HepG2 (cell line): Measurements from ENCODE around the gene OR6C3. TPM values are rescaled to one million over a fixed set of nuclear protein-coding genes. Genes with fewer than 3 reads are reported as not detected.

ENCODE experiments used
- ATAC-seq: fragments of 200-7000 bp; cut with Tn5 transposase; 3 replicates; pipeline ENCODE4 v1.9.1; 2020; ENCODE audit warnings: mild to moderate bottlenecking, moderate library complexity
- BruUV-seq: library from RNA; stranded (reverse); fragments of 400-500 nt; replicated peaks from 2 replicates; lab custom pipeline; 2021; lab: Mats Ljungman, UMichigan
- CTCF ChIA-PET: fragments of 300-600 bp; formaldehyde crosslinking; extraction: SDS; loops from one replicate; lab custom pipeline; 2021; ENCODE audit warnings: low total read pairs, inconsistent platforms, low intra/inter-chr PET ratio; lab: Yijun Ruan, JAX
- POLR2A ChIA-PET: fragments of 350-600 bp; sonication (Branson Sonifier 250); formaldehyde crosslinking; loops from one replicate; lab custom pipeline; 2020; ENCODE audit warnings: antibody characterized with exemption, inconsistent platforms; lab: Yijun Ruan, JAX
- DNase-seq: peaks from one replicate; pipeline ENCODE4 v3.0.0-alpha.2; 2015; ENCODE audit warnings: low spot score
- FAIRE-seq: peaks from 3 replicates; lab custom pipeline; 2011; peaks lifted over from hg19 to GRCh38; lab: Jason Lieb, UNC
- H2AFZ ChIP-seq: one replicate; pipeline ENCODE4 v1.6.1; 2011; ENCODE audit warnings: low read length, inconsistent platforms
- H3K27ac ChIP-seq: fragments of 300-600 bp; 3 replicates; pipeline ENCODE4 v1.8.0; 2011; ENCODE audit warnings: mixed run types, mild to moderate bottlenecking, mixed read lengths, low read length, inconsistent platforms; ENCODE audit not compliant: insufficient read depth; ENCODE audit errors: extremely low read length
- H3K27me3 ChIP-seq, 2 experiments: fragments of 200-600 bp in 1 of 2; 2 replicates in 1 of 2; 3 replicates in 1 of 2; pipeline versions ENCODE4 v1.6.0 to v1.8.0; 2011; ENCODE audit warnings: low read length in 2 of 2, mild to moderate bottlenecking in 2 of 2, moderate library complexity in 2 of 2, inconsistent platforms in 1 of 2; ENCODE audit not compliant: insufficient read depth in 2 of 2, control insufficient read depth in 1 of 2
- H3K36me3 ChIP-seq, 2 experiments: fragments of 200-600 bp in 1 of 2; replicated peaks in 1 of 2; 2 replicates in 1 of 2; 3 replicates in 1 of 2; pipeline versions ENCODE4 v1.5.1 to v1.8.0; 2011; ENCODE audit warnings: low read length in 2 of 2, inconsistent platforms in 1 of 2; ENCODE audit not compliant: insufficient read depth in 2 of 2, control insufficient read depth in 1 of 2
- H3K4me1 ChIP-seq: 2 replicates; pipeline ENCODE4 v1.5.1; 2012; ENCODE audit warnings: low read length, inconsistent platforms; ENCODE audit not compliant: insufficient read depth
- H3K4me2 ChIP-seq: 2 replicates; pipeline ENCODE4 v1.6.0; 2011; ENCODE audit warnings: low read depth, low read length, inconsistent platforms
- H3K4me3 ChIP-seq, 3 experiments: fragments of 200-600 bp in 1 of 3; sonication (generic), shearing (Covaris generic) in 1 of 3; replicated peaks in 1 of 3; 2 replicates each; pipeline ENCODE4 v1.5.1; 2011 to 2016; ENCODE audit warnings: low read length in 3 of 3, inconsistent platforms in 2 of 3, low read depth in 2 of 3, mild to moderate bottlenecking in 2 of 3, control low read depth in 1 of 3, mixed read lengths in 1 of 3; ENCODE audit not compliant: insufficient read depth in 1 of 3
- H3K79me2 ChIP-seq: one replicate; pipeline ENCODE4 v1.6.1; 2011; ENCODE audit warnings: low read length, inconsistent platforms; ENCODE audit not compliant: insufficient read depth
- H3K9ac ChIP-seq: 2 replicates; pipeline ENCODE4 v1.6.0; 2011; ENCODE audit warnings: mild to moderate bottlenecking, low read depth, low read length, inconsistent platforms; ENCODE audit not compliant: insufficient read depth
- H3K9me3 ChIP-seq: 2 replicates; pipeline ENCODE4 v1.5.1; 2012; ENCODE audit warnings: mild to moderate bottlenecking, low read length
- H4K20me1 ChIP-seq: 2 replicates; pipeline ENCODE4 v1.6.0; 2011; ENCODE audit warnings: inconsistent platforms, mild to moderate bottlenecking, low read length, moderate library complexity; ENCODE audit not compliant: insufficient read depth
- HMG20B ChIP-seq: conservative IDR thresholded peaks from 2 replicates; pipeline ENCODE4 v1.6.1; 2016; ENCODE audit warnings: missing genetic modification reagents, missing compliant biosample characterization
- JARID2 ChIP-seq: sonication (generic); formaldehyde crosslinking; IDR thresholded peaks from 2 replicates; pipeline ENCODE4 v1.8.1; 2023; ENCODE audit warnings: missing genetic modification reagents, inconsistent platforms; ENCODE audit not compliant: insufficient replicate concordance
- MED1 ChIP-seq: sonication (generic); formaldehyde crosslinking; IDR thresholded peaks from 2 replicates; pipeline ENCODE4 v1.4.0; 2020; ENCODE audit warnings: missing genetic modification reagents
- SAP130 ChIP-seq: IDR thresholded peaks from 2 replicates; pipeline ENCODE4 v1.6.1; 2016; ENCODE audit warnings: low read depth
- SMAD9 ChIP-seq: sonication (generic); formaldehyde crosslinking; IDR thresholded peaks from 2 replicates; pipeline ENCODE4 v1.5.1; 2020; ENCODE audit warnings: mild to moderate bottlenecking, missing genetic modification reagents
- ZFP1 ChIP-seq: IDR thresholded peaks from 2 replicates; pipeline ENCODE4 v1.6.1; 2016
- ZNF207 ChIP-seq: fragments of 450-650 bp; IDR thresholded peaks from 2 replicates; pipeline ENCODE4 v1.6.1; 2016; ENCODE audit warnings: antibody characterized with exemption, borderline replicate concordance
- ZNF337 ChIP-seq: sonication (generic); formaldehyde crosslinking; IDR thresholded peaks from 2 replicates; pipeline ENCODE4 v1.5.1; 2020; ENCODE audit warnings: missing genetic modification reagents, low read depth, mild to moderate bottlenecking, borderline replicate concordance
- ZNF775 ChIP-seq: sonication (generic); formaldehyde crosslinking; IDR thresholded peaks from 2 replicates; pipeline ENCODE4 v1.4.0; 2020; ENCODE audit warnings: missing genetic modification reagents, mild to moderate bottlenecking, moderate library complexity, borderline replicate concordance
- WGBS: methylation state at CpG from one replicate; pipeline ENCODE4 v1.1.6; 2017; ENCODE audit warnings: low lambda C conversion rate; 5-methylcytosine and 5-hydroxymethylcytosine counted together
- in situ Hi-C: cut with HindIII; loops from 2 replicates; pipeline ENCODE4 v1.10.0; 2017; ENCODE audit warnings: low pct_unique_long_range_greater_than_20kb; ENCODE audit not compliant: extremely low pct_ligation_motif_present
- intact Hi-C: fragments of 100-400 bp; cut with micrococcal nuclease; formaldehyde crosslinking; loops from one replicate; pipeline ENCODE4 v1.10.0; 2022; ENCODE audit not compliant: unreplicated experiment
- polyA plus RNA-seq, 8 experiments: library from polyadenylated mRNA; depleted of rRNA in 3 of 8; stranded (reverse) in 7 of 8; unstranded in 1 of 8; fragments of >200 nt; fragmentation: Illumina TruSeq in 4 of 8; extraction: Trizol in 4 of 8; gene quantifications; 2 replicates each; pipeline versions ENCODE4 v1.2.1 to v1.2.3, GENCODE V29; 2011 to 2016; ENCODE audit warnings: low read depth in 4 of 8, missing spikeins in 1 of 8, mixed read lengths in 1 of 8; ENCODE audit not compliant: insufficient read depth in 1 of 8
- total RNA-seq, 5 experiments: library from RNA; depleted of rRNA; stranded (reverse); fragments of >200 nt; fragmentation: Illumina TruSeq; extraction: Trizol; gene quantifications; 2 replicates each; pipeline ENCODE4 v1.2.3, GENCODE V29; 2016; ENCODE audit warnings: low read depth in 1 of 5
- TF ChIP-seq, protein P1 (sequence below): sonication (generic); formaldehyde crosslinking; IDR thresholded peaks from 2 replicates; pipeline ENCODE4 v1.5.0; 2020; ENCODE audit warnings: mild to moderate bottlenecking, missing genetic modification reagents
- TF ChIP-seq, protein P2 (sequence below): sonication (generic); formaldehyde crosslinking; IDR thresholded peaks from 2 replicates; pipeline ENCODE4 v1.4.0; 2020; ENCODE audit warnings: missing genetic modification reagents, mild to moderate bottlenecking, borderline replicate concordance
- TF ChIP-seq, protein P3 (sequence below): sonication (generic); formaldehyde crosslinking; IDR thresholded peaks from 2 replicates; pipeline ENCODE4 v1.8.1; 2023; ENCODE audit warnings: missing genetic modification reagents, inconsistent platforms, borderline replicate concordance
- TF ChIP-seq, protein P4 (sequence below): sonication (generic); formaldehyde crosslinking; IDR thresholded peaks from 2 replicates; pipeline ENCODE4 v1.9.0; 2021; ENCODE audit warnings: mild to moderate bottlenecking, missing genetic modification reagents

The OR6C3 gene
- total and polyA plus RNA-seq, 2 of the 13 experiments (the other 11 are each of a cell fraction or from before 2014, with no cell fraction given) = not detected

DNA sequence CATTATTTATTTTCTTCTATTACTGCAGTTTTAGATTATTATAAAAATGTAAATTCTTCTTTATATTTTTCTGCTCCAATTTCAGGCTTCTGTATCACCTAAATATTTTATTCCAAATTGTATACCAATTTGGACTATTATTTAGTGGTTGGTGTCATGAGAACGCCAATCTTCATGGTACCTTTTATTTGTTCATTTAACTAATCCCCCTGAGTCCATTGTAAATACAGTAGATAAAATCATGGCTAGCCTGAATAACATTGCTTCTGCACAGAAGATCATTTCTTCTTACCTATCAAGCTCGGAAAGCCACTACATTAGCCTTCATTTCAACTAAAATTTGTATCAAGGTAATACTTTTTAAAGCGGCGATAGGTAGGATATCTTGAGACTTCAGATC, 32.1 kb downstream of the OR6C3 start, which contains the start of gene OR6C75:
OR6C75 (plus strand) TSS at position 301 of the 400 bp plus-strand sequence. CDS start 2,136 bp downstream, outside the sequence.
- H3K4me3 ChIP-seq = no peak within 1 kb of the TSS
- ChIA-PET POLR2A (no interaction called here), CTCF (no interaction called here)
- WGBS = 21% methylated on average over 4 of the region's 4 CpGs
- in situ Hi-C loops (no loop called here), intact Hi-C loops (no loop called here)
- no peak for ATAC-seq
- no peak for DNase-seq
- H3K79me2 ChIP-seq = no peaks in the 10 kb centered on the region
- no peaks in the 10 kb centered on the region for H3K9me3 ChIP-seq
- no peak for FAIRE-seq
- H2AFZ ChIP-seq = no peak within 1 kb of the TSS
- no peaks in the 10 kb centered on the region for H3K27me3 ChIP-seq
- no peak within 1 kb of the TSS for H3K4me2 ChIP-seq
- H3K36me3 ChIP-seq = no peaks in the 10 kb centered on the region
- H4K20me1 ChIP-seq = no peaks in the 10 kb centered on the region
- no peak within 1 kb of the TSS for H3K27ac ChIP-seq
- no TSS peak for BruUV-seq
- H3K9ac ChIP-seq = no peak within 1 kb of the TSS
- H3K4me1 ChIP-seq = no peaks in the 10 kb centered on the region
- TF ChIP-seq MED1 (CRISPR knock-in tag) (no peak), SMAD9 (CRISPR knock-in tag) (no peak), JARID2 (CRISPR knock-in tag) (no peak), ZNF337 (CRISPR knock-in tag) (no peak), SAP130 (CRISPR knock-in tag) (no peak), ZNF207 (no peak), ZNF775 (no peak), HMG20B (CRISPR knock-in tag) (no peak), ZFP1 (CRISPR knock-in tag) (no peak)
- TF ChIP-seq, protein P1, sequence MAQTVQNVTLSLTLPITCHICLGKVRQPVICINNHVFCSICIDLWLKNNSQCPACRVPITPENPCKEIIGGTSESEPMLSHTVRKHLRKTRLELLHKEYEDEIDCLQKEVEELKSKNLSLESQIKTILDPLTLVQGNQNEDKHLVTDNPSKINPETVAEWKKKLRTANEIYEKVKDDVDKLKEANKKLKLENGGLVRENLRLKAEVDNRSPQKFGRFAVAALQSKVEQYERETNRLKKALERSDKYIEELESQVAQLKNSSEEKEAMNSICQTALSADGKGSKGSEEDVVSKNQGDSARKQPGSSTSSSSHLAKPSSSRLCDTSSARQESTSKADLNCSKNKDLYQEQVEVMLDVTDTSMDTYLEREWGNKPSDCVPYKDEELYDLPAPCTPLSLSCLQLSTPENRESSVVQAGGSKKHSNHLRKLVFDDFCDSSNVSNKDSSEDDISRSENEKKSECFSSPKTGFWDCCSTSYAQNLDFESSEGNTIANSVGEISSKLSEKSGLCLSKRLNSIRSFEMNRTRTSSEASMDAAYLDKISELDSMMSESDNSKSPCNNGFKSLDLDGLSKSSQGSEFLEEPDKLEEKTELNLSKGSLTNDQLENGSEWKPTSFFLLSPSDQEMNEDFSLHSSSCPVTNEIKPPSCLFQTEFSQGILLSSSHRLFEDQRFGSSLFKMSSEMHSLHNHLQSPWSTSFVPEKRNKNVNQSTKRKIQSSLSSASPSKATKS (CRISPR knock-in tag) = no peak
- TF ChIP-seq, protein P2, sequence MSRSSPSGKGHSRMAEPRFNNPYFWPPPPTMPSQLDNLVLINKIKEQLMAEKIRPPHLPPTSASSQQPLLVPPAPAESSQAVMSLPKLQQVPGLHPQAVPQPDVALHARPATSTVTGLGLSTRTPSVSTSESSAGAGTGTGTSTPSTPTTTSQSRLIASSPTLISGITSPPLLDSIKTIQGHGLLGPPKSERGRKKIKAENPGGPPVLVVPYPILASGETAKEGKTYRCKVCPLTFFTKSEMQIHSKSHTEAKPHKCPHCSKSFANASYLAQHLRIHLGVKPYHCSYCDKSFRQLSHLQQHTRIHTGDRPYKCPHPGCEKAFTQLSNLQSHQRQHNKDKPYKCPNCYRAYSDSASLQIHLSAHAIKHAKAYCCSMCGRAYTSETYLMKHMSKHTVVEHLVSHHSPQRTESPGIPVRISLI (CRISPR knock-in tag) = no peak
- TF ChIP-seq, protein P3, sequence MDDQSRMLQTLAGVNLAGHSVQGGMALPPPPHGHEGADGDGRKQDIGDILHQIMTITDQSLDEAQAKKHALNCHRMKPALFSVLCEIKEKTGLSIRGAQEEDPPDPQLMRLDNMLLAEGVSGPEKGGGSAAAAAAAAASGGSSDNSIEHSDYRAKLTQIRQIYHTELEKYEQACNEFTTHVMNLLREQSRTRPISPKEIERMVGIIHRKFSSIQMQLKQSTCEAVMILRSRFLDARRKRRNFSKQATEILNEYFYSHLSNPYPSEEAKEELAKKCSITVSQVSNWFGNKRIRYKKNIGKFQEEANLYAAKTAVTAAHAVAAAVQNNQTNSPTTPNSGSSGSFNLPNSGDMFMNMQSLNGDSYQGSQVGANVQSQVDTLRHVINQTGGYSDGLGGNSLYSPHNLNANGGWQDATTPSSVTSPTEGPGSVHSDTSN (CRISPR knock-in tag) = no peak
- TF ChIP-seq, protein P4, sequence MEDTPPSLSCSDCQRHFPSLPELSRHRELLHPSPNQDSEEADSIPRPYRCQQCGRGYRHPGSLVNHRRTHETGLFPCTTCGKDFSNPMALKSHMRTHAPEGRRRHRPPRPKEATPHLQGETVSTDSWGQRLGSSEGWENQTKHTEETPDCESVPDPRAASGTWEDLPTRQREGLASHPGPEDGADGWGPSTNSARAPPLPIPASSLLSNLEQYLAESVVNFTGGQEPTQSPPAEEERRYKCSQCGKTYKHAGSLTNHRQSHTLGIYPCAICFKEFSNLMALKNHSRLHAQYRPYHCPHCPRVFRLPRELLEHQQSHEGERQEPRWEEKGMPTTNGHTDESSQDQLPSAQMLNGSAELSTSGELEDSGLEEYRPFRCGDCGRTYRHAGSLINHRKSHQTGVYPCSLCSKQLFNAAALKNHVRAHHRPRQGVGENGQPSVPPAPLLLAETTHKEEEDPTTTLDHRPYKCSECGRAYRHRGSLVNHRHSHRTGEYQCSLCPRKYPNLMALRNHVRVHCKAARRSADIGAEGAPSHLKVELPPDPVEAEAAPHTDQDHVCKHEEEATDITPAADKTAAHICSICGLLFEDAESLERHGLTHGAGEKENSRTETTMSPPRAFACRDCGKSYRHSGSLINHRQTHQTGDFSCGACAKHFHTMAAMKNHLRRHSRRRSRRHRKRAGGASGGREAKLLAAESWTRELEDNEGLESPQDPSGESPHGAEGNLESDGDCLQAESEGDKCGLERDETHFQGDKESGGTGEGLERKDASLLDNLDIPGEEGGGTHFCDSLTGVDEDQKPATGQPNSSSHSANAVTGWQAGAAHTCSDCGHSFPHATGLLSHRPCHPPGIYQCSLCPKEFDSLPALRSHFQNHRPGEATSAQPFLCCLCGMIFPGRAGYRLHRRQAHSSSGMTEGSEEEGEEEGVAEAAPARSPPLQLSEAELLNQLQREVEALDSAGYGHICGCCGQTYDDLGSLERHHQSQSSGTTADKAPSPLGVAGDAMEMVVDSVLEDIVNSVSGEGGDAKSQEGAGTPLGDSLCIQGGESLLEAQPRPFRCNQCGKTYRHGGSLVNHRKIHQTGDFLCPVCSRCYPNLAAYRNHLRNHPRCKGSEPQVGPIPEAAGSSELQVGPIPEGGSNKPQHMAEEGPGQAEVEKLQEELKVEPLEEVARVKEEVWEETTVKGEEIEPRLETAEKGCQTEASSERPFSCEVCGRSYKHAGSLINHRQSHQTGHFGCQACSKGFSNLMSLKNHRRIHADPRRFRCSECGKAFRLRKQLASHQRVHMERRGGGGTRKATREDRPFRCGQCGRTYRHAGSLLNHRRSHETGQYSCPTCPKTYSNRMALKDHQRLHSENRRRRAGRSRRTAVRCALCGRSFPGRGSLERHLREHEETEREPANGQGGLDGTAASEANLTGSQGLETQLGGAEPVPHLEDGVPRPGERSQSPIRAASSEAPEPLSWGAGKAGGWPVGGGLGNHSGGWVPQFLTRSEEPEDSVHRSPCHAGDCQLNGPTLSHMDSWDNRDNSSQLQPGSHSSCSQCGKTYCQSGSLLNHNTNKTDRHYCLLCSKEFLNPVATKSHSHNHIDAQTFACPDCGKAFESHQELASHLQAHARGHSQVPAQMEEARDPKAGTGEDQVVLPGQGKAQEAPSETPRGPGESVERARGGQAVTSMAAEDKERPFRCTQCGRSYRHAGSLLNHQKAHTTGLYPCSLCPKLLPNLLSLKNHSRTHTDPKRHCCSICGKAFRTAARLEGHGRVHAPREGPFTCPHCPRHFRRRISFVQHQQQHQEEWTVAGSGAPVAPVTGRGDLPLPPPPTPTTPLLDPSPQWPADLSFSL (CRISPR knock-in tag) = no peak
